Sigmoid colon (tissue), 4 donors: Measurements from ENCODE around the gene TSHZ1.

ENCODE experiments used
- EP300 ChIP-seq, 4 donors: sonication (generic); formaldehyde crosslinking; IDR thresholded peaks; one replicate each; pipeline ENCODE4 v1.6.1; 2017; ENCODE audit warnings: antibody characterized with exemption in 4 of 4
- POLR2A ChIP-seq, 2 donors: fragments of 450-650 bp; IDR thresholded peaks; one replicate each; pipeline ENCODE4 v1.6.1; 2016; ENCODE audit warnings: antibody characterized with exemption in 2 of 2, mild to moderate bottlenecking in 2 of 2, moderate library complexity in 2 of 2
- POLR2AphosphoS5 ChIP-seq, 4 donors: sonication (generic); formaldehyde crosslinking; IDR thresholded peaks; one replicate each; pipeline ENCODE4 v1.6.1; 2017; ENCODE audit warnings: antibody characterized with exemption in 4 of 4
- TF ChIP-seq, protein P1 (sequence below), 4 experiments: fragments of 450-650 bp in 3 of 4; fragments of 200-600 bp in 1 of 4; IDR thresholded peaks; one replicate each; pipeline ENCODE4 v1.5.1; 2016 to 2019; ENCODE audit warnings: antibody characterized with exemption in 4 of 4, mild to moderate bottlenecking in 3 of 4, moderate library complexity in 2 of 4

DNA sequence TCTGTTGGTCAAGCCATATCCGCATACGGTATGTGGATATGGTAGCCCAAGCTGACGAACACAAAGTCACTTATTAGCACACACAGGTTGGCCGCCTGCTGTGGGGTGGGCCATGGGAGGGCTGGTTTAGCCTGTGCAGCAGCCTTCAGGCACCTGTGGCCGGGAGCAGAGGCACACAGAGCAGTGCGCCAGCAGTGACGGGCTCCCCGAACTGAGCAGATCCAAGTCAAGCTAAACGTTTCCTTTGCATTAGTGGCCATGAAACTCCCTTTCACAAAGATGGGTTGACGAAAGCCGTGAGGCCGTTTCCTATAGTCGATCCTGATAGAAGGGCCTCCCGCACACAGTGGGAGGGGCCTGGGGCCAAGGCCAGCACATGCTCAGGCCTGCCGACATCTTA lies 72.1 kb downstream of the TSHZ1 start:
- TF ChIP-seq, protein P1, sequence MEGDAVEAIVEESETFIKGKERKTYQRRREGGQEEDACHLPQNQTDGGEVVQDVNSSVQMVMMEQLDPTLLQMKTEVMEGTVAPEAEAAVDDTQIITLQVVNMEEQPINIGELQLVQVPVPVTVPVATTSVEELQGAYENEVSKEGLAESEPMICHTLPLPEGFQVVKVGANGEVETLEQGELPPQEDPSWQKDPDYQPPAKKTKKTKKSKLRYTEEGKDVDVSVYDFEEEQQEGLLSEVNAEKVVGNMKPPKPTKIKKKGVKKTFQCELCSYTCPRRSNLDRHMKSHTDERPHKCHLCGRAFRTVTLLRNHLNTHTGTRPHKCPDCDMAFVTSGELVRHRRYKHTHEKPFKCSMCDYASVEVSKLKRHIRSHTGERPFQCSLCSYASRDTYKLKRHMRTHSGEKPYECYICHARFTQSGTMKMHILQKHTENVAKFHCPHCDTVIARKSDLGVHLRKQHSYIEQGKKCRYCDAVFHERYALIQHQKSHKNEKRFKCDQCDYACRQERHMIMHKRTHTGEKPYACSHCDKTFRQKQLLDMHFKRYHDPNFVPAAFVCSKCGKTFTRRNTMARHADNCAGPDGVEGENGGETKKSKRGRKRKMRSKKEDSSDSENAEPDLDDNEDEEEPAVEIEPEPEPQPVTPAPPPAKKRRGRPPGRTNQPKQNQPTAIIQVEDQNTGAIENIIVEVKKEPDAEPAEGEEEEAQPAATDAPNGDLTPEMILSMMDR (IDR thresholded peaks at IDR 0.05) = no peak
- no peak for TF ChIP-seq POLR2AphosphoS5 (IDR thresholded peaks at IDR 0.05)
- TF ChIP-seq EP300 (IDR thresholded peaks at IDR 0.05) = no peak
- no peak for TF ChIP-seq POLR2A (IDR thresholded peaks at IDR 0.05)
